Tibial artery (tissue), 4 donors: ENCODE results near the gene AKAP12.

Source experiments
- DNase-seq, 2 donors: peaks; one replicate each; pipeline ENCODE4 v3.0.0-alpha.2; 2019
- H3K27ac ChIP-seq, 2 donors: fragments of 200-600 bp; sonication (generic) in 1 of 2; 1 replicate in 1 of 2; 2 replicates in 1 of 2; pipeline ENCODE4 v1.5.1; 2018 to 2019; ENCODE audit warnings: mild to moderate bottlenecking in 1 of 2
- H3K27me3 ChIP-seq, 2 donors: fragments of 200-600 bp; sonication (generic) in 1 of 2; one replicate each; pipeline versions ENCODE4 v1.5.1 to v1.6.0; 2016 to 2019
- H3K36me3 ChIP-seq, 3 donors: fragments of 200-600 bp; sonication (generic) in 2 of 3; one replicate each; pipeline ENCODE4 v1.5.1; 2016 to 2019; ENCODE audit warnings: mild to moderate bottlenecking in 2 of 3
- H3K4me1 ChIP-seq, 4 donors: fragments of 200-600 bp; sonication (generic) in 2 of 4; 1 replicate in 3 of 4; 2 replicates in 1 of 4; pipeline ENCODE4 v1.5.1; 2016 to 2019
- H3K4me3 ChIP-seq, 2 donors: fragments of 200-600 bp; sonication (generic) in 1 of 2; 1 replicate in 1 of 2; 2 replicates in 1 of 2; pipeline ENCODE4 v1.5.1; 2018 to 2019; ENCODE audit warnings: mild to moderate bottlenecking in 2 of 2
- H3K9me3 ChIP-seq, 3 donors: fragments of 200-600 bp; sonication (generic) in 1 of 3; one replicate each; pipeline ENCODE4 v1.5.1; 2016 to 2019
- CTCF ChIP-seq, 2 experiments: fragments of 200-600 bp in 1 of 2; fragments of 450-650 bp in 1 of 2; IDR thresholded peaks; one replicate each; pipeline ENCODE4 v1.5.1; 2017 to 2019; ENCODE audit warnings: antibody characterized with exemption in 2 of 2, mild to moderate bottlenecking in 1 of 2, moderate library complexity in 1 of 2
- intact Hi-C: fragments of 100-400 bp; cut with DNase I; formaldehyde crosslinking; loops from one replicate; pipeline ENCODE4 v1.15.0; 2023; ENCODE audit warnings: low total_unique reads

The AKAP12 gene

GRCh38 chr6:151320140-151320539 lies 80.4 kb downstream of the AKAP12 start:
- peaks cover 5 to 28% (median 14%) of the 10 kb centered on the region in 4 donors for H3K4me1 ChIP-seq
- H3K27ac ChIP-seq: no peak overlapping the region
- H3K36me3 ChIP-seq: no peaks in the 10 kb centered on the region
- H3K4me3 ChIP-seq: no peak overlapping the region
- TF ChIP-seq CTCF (IDR thresholded peaks at IDR 0.05): no peak
- no peaks in the 10 kb centered on the region for H3K27me3 ChIP-seq
- no peaks in the 10 kb centered on the region for H3K9me3 ChIP-seq
- intact Hi-C loops: loop anchor here (10.0 kb wide), 1 partner anchor 75 kb away; no protein-coding TSS in a partner anchor
- no peak for DNase-seq

GRCh38 chr6:151321438-151321837 lies 81.7 kb downstream of the AKAP12 start:
- no peak for TF ChIP-seq CTCF (IDR thresholded peaks at IDR 0.05)
- H3K9me3 ChIP-seq: no peaks in the 10 kb centered on the region
- intact Hi-C loops: loop anchor here (10.0 kb wide), 1 partner anchor 77 kb away; no protein-coding TSS in a partner anchor
- H3K36me3 ChIP-seq: no peaks in the 10 kb centered on the region
- no peaks in the 10 kb centered on the region for H3K27me3 ChIP-seq
- H3K4me3 ChIP-seq: no peak overlapping the region
- no peak for DNase-seq
- no peak overlapping the region for H3K27ac ChIP-seq
- H3K4me1 ChIP-seq: peaks cover 5 to 31% (median 18%) of the 10 kb centered on the region in 4 donors

- Histone ChIP-seq H3K36me3 (no peaks in the 10 kb centered on the region), H3K9me3 (no peaks in the 10 kb centered on the region), H3K4me1 (peaks cover 5 to 24% (median 18%) of the 10 kb centered on the region in 4 donors), H3K27me3 (no peaks in the 10 kb centered on the region), H3K4me3 (no peak overlapping the region), H3K27ac (no peak overlapping the region)
- intact Hi-C loops: loop anchor here (10.0 kb wide), 1 partner anchor 78 kb away; no protein-coding TSS in a partner anchor
- no peak for DNase-seq
- TF ChIP-seq CTCF (IDR thresholded peaks at IDR 0.05): no peak
Measured at GRCh38 chr6:151322570-151322969, 82.8 kb downstream of the AKAP12 start.

- intact Hi-C loops: loop anchor here (2.0 to 10.0 kb wide), 2 partner anchors 79 to 309 kb away; no protein-coding TSS in a partner anchor
- Histone ChIP-seq H3K9me3 (no peaks in the 10 kb centered on the region), H3K4me1 (peaks cover 5 to 24% (median 16%) of the 10 kb centered on the region in 4 donors), H3K27me3 (no peaks in the 10 kb centered on the region), H3K27ac (peak overlapping the region; percentile 19 to 70), H3K4me3 (peak overlapping the region in 1 of 2 donors; percentile 61), H3K36me3 (no peaks in the 10 kb centered on the region)
- peak; percentile 89 to 94 for DNase-seq
- peak; percentile 98 to 99 for TF ChIP-seq CTCF (IDR thresholded peaks at IDR 0.05)
Measured at GRCh38 chr6:151323791-151324487, 84.2 kb downstream of the AKAP12 start.

- Histone ChIP-seq H3K27ac (peak overlapping the region; percentile 19 to 70), H3K4me1 (peaks cover 5 to 24% (median 16%) of the 10 kb centered on the region in 4 donors), H3K27me3 (no peaks in the 10 kb centered on the region), H3K36me3 (no peaks in the 10 kb centered on the region), H3K4me3 (peak overlapping the region in 1 of 2 donors; percentile 61), H3K9me3 (no peaks in the 10 kb centered on the region)
- intact Hi-C loops: loop anchor here (2.0 to 10.0 kb wide), 2 partner anchors 80 to 310 kb away; no protein-coding TSS in a partner anchor
- TF ChIP-seq CTCF (IDR thresholded peaks at IDR 0.05): no peak
- DNase-seq: no peak
Measured at GRCh38 chr6:151324488-151324825, 84.7 kb downstream of the AKAP12 start.
